Prostate gland (tissue), 2 donors: ENCODE measurements around the gene BCL2A1. TPM values are rescaled to one million over a fixed set of nuclear protein-coding genes. Genes with fewer than 3 reads are reported as not detected.
"Not testable (repeated sequence)": the region's sequence is repeated elsewhere in the genome, so short reads cannot be mapped to it uniquely, and the experiment has no call there.

Experiments
- DNase-seq: peaks from one replicate; pipeline ENCODE4 v3.0.0-alpha.2; 2019; ENCODE audit warnings: low spot score
- H3K27ac ChIP-seq, 2 donors: fragments of 200-600 bp; sonication (generic); 2 replicates each; pipeline ENCODE4 v1.5.1; 2017 to 2019
- H3K27me3 ChIP-seq: fragments of 200-600 bp; sonication (generic); replicated peaks from 2 replicates; pipeline ENCODE4 v1.5.1; 2019; ENCODE audit not compliant: insufficient read depth
- H3K36me3 ChIP-seq, 2 donors: fragments of 200-600 bp; sonication (generic); 1 replicate in 1 of 2; 2 replicates in 1 of 2; pipeline versions ENCODE4 v1.5.1 to v1.8.1; 2017 to 2019
- H3K4me1 ChIP-seq: fragments of 200-600 bp; sonication (generic); replicated peaks from 2 replicates; pipeline ENCODE4 v1.5.1; 2019
- H3K4me3 ChIP-seq, 2 donors: fragments of 200-600 bp; sonication (generic); 2 replicates each; pipeline ENCODE4 v1.5.1; 2017 to 2019
- H3K9me3 ChIP-seq: fragments of 200-600 bp; sonication (generic); 2 replicates; pipeline ENCODE4 v1.5.1; 2017
- POLR2A ChIP-seq: fragments of 450-650 bp; IDR thresholded peaks from one replicate; pipeline ENCODE4 v1.6.1; 2016; ENCODE audit warnings: antibody characterized with exemption, mild to moderate bottlenecking
- POLR2AphosphoS5 ChIP-seq: sonication (generic); formaldehyde crosslinking; IDR thresholded peaks from one replicate; pipeline ENCODE4 v1.6.1; 2017; ENCODE audit warnings: antibody characterized with exemption
- WGBS: methylation state at CpG from one replicate; pipeline ENCODE4 v1.1.5; 2018; 5-methylcytosine and 5-hydroxymethylcytosine counted together
- intact Hi-C: fragments of 100-400 bp; cut with DNase I; formaldehyde crosslinking; loops from one replicate; pipeline ENCODE4 v1.14.2; 2022
- total RNA-seq, 2 donors: library from RNA; depleted of rRNA; stranded (reverse); fragments of >200 nt; gene quantifications; one replicate each; pipeline ENCODE4 v1.1.0, GENCODE V29; 2016
- TF ChIP-seq, protein P1 (sequence below), 4 experiments: fragments of 200-600 bp in 2 of 4; fragments of 450-650 bp in 2 of 4; sonication (generic) in 2 of 4; IDR thresholded peaks; 1 replicate in 3 of 4; 2 replicates in 1 of 4; pipeline ENCODE4 v1.5.1; 2016 to 2019; ENCODE audit warnings: antibody characterized with exemption in 4 of 4, mild to moderate bottlenecking in 2 of 4, moderate library complexity in 2 of 4

Gene BCL2A1
- total RNA-seq, 2 donors from 2014 or later = 0.57 to 2.7 TPM

DNA sequence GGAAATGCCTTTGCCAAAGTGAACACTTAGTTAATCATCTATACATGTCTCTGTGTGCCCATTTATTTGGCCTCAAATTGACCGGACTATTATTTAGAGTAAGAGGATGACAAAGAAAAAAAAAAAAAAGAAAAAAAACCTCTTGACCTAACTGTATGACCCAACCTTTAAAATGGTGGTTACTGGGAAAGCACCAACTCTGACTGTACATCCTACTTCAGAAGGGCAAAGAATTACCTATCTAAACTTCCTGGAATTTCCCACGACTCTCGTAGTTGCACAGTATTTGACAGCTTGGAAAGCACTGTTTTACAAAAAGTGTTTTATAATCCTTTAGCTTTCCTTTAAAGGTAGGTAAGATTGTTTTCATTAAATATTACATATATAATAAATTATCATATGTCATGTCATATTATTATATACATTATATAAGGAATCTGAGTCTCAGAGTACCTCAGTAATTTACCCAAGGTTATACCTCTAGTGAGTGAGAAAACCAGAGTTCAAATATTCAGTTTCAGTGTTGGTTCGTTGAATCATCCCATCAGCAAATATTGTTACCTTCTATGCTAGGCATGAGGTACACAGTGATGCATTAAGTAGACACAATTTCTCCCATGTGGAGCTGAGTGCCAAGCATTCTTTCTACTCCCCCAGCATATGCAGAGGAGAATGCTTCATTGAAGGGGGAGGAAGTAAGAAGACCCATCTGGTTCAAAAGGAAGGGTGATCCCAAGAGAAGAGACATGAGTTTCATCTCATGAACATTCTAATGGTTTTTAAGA lies 5.0 kb downstream of the BCL2A1 start:
- TF ChIP-seq, protein P1, sequence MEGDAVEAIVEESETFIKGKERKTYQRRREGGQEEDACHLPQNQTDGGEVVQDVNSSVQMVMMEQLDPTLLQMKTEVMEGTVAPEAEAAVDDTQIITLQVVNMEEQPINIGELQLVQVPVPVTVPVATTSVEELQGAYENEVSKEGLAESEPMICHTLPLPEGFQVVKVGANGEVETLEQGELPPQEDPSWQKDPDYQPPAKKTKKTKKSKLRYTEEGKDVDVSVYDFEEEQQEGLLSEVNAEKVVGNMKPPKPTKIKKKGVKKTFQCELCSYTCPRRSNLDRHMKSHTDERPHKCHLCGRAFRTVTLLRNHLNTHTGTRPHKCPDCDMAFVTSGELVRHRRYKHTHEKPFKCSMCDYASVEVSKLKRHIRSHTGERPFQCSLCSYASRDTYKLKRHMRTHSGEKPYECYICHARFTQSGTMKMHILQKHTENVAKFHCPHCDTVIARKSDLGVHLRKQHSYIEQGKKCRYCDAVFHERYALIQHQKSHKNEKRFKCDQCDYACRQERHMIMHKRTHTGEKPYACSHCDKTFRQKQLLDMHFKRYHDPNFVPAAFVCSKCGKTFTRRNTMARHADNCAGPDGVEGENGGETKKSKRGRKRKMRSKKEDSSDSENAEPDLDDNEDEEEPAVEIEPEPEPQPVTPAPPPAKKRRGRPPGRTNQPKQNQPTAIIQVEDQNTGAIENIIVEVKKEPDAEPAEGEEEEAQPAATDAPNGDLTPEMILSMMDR (IDR thresholded peaks at IDR 0.05) = no peak
- TF ChIP-seq POLR2AphosphoS5 (no peak), POLR2A (no peak)
- no peaks in the 10 kb centered on the region for H3K27me3 ChIP-seq
- DNase-seq = no peak
- no peaks in the 10 kb centered on the region for H3K4me1 ChIP-seq
- no peak overlapping the region for H3K4me3 ChIP-seq
- WGBS = 67% methylated on average over 4 of the region's 4 CpGs
- no peak overlapping the region for H3K27ac ChIP-seq
- intact Hi-C loops = no loop called here
- H3K9me3 ChIP-seq = no peaks in the 10 kb centered on the region
- H3K36me3 ChIP-seq = no peaks in the 10 kb centered on the region

DNA sequence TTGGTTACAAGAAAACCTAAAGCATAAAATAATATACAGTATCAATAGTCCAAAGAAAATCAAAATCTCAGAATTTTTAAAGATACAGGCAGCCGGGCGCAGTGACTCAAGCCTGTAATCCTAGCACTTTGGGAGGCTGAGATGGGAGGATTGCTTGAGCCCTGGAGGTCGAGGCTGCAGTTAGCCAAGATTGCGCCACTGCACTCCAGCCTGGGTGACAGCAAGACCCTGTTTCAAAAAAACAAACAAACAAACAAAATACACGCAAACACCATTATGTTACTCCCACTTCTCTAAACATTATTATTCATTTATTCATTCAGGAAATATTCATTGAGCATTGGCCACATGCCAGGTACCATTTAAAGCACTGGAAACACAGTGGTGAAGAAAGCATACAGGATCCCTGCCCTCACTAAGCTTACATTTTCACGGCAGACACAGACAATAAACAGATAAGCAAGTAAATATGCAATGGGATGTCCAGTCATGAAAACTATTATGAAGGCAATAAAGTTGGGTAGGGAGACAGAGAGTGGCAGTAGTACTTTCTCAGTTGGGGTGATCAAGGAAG lies 6.7 kb downstream of the BCL2A1 start:
- Histone ChIP-seq H3K27ac (no peak overlapping the region), H3K9me3 (no peaks in the 10 kb centered on the region), H3K36me3 (no peaks in the 10 kb centered on the region), H3K27me3 (no peaks in the 10 kb centered on the region), H3K4me1 (no peaks in the 10 kb centered on the region), H3K4me3 (no peak overlapping the region)
- TF ChIP-seq POLR2AphosphoS5 (no peak), POLR2A (no peak)
- TF ChIP-seq, protein P1 (IDR thresholded peaks at IDR 0.05) = no peak
- WGBS = 86% methylated on average over 6 of the region's 6 CpGs
- no peak for DNase-seq
- intact Hi-C loops = no loop called here

DNA sequence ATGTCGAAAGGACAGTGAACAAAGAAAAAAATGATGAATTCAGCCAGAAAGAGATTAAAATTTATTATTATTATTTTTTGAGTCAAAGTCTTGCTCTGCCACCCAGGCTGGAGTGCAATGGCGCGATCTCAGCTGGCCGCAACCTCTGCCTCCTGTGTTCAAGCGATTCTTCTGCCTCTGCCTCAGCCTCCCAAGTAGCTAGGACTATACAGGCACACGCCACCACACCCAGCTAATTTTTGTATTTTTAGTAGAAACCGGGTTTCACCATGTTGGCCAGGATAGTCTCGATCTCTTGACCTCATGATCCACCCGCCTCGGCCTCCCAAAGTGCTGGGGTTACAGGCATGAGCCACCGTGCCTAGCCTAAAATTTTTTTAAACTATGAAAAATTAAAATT lies 8.1 kb downstream of the BCL2A1 start:
- 97% methylated on average over 11 of the region's 11 CpGs for WGBS
- H3K4me1 ChIP-seq, H3K4me3 ChIP-seq, H3K27ac ChIP-seq, H3K36me3 ChIP-seq, intact Hi-C loops, DNase-seq, H3K9me3 ChIP-seq, H3K27me3 ChIP-seq: not testable (repeated sequence)

DNA sequence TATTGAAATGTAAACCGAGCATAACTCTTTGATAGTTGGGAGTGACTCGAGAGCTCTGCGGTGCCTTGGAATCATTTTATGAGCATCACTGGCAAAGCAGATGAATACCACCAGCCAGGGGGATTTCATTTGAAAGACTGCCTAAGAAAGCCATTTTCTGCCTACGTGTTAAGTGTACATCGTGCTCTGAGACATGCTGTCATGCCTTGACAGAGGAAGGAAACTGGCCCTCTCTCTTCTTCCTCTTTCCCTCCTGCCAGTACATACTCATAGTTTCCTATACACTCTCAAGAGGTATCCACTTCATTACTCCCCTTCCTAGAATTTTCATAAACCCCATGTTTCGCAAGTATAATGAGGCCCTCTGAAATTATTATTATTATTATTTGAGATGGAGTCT lies 8.8 kb downstream of the BCL2A1 start:
- no peak for DNase-seq
- H3K4me3 ChIP-seq = no peak overlapping the region
- no peaks in the 10 kb centered on the region for H3K36me3 ChIP-seq
- intact Hi-C loops = no loop called here
- no peaks in the 10 kb centered on the region for H3K4me1 ChIP-seq
- H3K27me3 ChIP-seq = no peaks in the 10 kb centered on the region
- TF ChIP-seq, protein P1 (IDR thresholded peaks at IDR 0.05) = no peak
- no peak for TF ChIP-seq POLR2A
- TF ChIP-seq POLR2AphosphoS5 = no peak
- H3K9me3 ChIP-seq = no peaks in the 10 kb centered on the region
- no peak overlapping the region for H3K27ac ChIP-seq
- 79% methylated on average over 6 of the region's 6 CpGs for WGBS

DNA sequence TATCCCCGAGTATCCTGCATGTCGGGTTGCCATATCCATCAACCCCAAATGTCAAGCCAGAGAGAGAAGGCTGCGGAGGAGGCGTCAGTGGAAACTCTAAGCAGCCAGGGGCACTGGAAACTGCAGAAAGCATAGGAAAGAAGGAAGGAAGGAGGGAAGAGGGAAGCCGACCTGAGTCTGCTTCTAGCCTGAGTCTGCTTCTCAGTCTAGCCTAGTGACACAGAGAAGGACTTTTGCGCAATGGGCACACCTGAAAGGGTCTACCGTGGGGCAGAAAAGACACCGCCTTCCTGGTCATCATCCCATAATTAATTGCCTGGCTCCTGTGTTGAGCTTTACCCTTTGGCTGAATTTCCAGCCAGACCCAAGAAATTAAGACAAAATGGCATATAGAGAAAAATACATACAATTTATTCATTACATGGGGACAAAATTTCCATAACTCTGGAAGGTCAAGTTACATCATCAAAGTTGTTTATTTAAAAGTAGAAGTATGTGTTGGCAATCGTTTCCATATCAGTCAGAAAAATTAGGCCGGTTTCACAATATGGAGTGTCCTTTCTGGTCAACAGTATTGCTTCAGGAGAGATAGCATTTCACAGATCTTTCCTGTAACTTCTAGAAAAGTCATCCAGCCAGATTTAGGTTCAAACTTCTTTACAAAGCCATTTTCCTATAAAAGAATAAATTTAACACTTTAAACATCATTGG lies 10.3 kb downstream of the BCL2A1 start:
- H3K9me3 ChIP-seq = no peaks in the 10 kb centered on the region
- no peak overlapping the region for H3K4me3 ChIP-seq
- H3K27me3 ChIP-seq = no peaks in the 10 kb centered on the region
- 82% methylated on average over 10 of the region's 10 CpGs for WGBS
- no peaks in the 10 kb centered on the region for H3K4me1 ChIP-seq
- intact Hi-C loops = no loop called here
- H3K27ac ChIP-seq = no peak overlapping the region
- no peak for DNase-seq
- TF ChIP-seq, protein P1 (IDR thresholded peaks at IDR 0.05) = no peak
- TF ChIP-seq POLR2AphosphoS5 (no peak), POLR2A (no peak)
- no peaks in the 10 kb centered on the region for H3K36me3 ChIP-seq
